H1 (cell line): Measurements from ENCODE around the gene TEX35. TPM values are rescaled to one million over a fixed set of nuclear protein-coding genes. Genes with fewer than 3 reads are reported as not detected.

Source experiments
- CTCF ChIA-PET: fragments of 300-600 bp; sonication (Branson Sonifier 250); formaldehyde crosslinking; loops from one replicate; lab custom pipeline; 2021; ENCODE audit not compliant: partially characterized antibody; lab: Charles Lee
- POLR2A ChIA-PET: fragments of 300-600 bp; sonication (Branson Sonifier 250); formaldehyde crosslinking; loops from one replicate; lab custom pipeline; 2021; ENCODE audit warnings: inconsistent platforms; ENCODE audit not compliant: partially characterized antibody; lab: Charles Lee
- DNase-seq, 2 experiments: peaks; one replicate each; pipeline versions ENCODE4 v3.0.0 to v3.0.0-alpha.2; 2010 to 2022; ENCODE audit warnings: low spot score in 2 of 2, low read depth in 1 of 2, mixed read lengths in 1 of 2
- FAIRE-seq: peaks from 2 replicates; lab custom pipeline; 2011; peaks lifted over from hg19 to GRCh38; lab: Jason Lieb, UNC
- H2AFZ ChIP-seq: 2 replicates; pipeline ENCODE4 v1.8.1; 2012; ENCODE audit warnings: low read length, inconsistent platforms
- H2AK5ac ChIP-seq: 2 replicates; pipeline ENCODE4 v1.6.1; 2013; ENCODE audit warnings: low read depth, low read length
- H2BK120ac ChIP-seq: replicated peaks from 2 replicates; pipeline ENCODE3; 2013; ENCODE audit warnings: low read depth, low read length, inconsistent platforms
- H2BK12ac ChIP-seq: 2 replicates; pipeline ENCODE4 v1.6.1; 2013; ENCODE audit warnings: low read depth, low read length
- H2BK15ac ChIP-seq: 2 replicates; pipeline ENCODE4 v1.6.1; 2013; ENCODE audit warnings: low read length
- H2BK20ac ChIP-seq: 2 replicates; pipeline ENCODE4 v1.6.1; 2013; ENCODE audit warnings: low read length
- H2BK5ac ChIP-seq: 2 replicates; pipeline ENCODE4 v1.6.1; 2013; ENCODE audit warnings: low read depth, low read length
- H3K14ac ChIP-seq: 2 replicates; pipeline ENCODE4 v1.6.1; 2013; ENCODE audit warnings: inconsistent platforms; ENCODE audit not compliant: insufficient read length
- H3K18ac ChIP-seq: 2 replicates; pipeline ENCODE4 v1.6.1; 2013; ENCODE audit warnings: low read length; ENCODE audit errors: extremely low read depth
- H3K23ac ChIP-seq: 2 replicates; pipeline ENCODE4 v1.6.1; 2013; ENCODE audit warnings: inconsistent platforms; ENCODE audit not compliant: insufficient read length
- H3K23me2 ChIP-seq: 2 replicates; pipeline ENCODE4 v1.6.1; 2013; ENCODE audit warnings: low read depth, low read length
- H3K27ac ChIP-seq: 2 replicates; pipeline ENCODE4 v1.6.1; 2011; ENCODE audit warnings: low read depth, low read length, inconsistent platforms
- H3K27me3 ChIP-seq, 4 experiments: replicated peaks in 1 of 4; 1 replicate in 1 of 4; 2 replicates in 3 of 4; pipeline versions ENCODE4 v1.6.1 to v1.8.1; 2011 to 2013; ENCODE audit warnings: low read length in 3 of 4, mild to moderate bottlenecking in 3 of 4, inconsistent platforms in 2 of 4, mixed read lengths in 2 of 4, moderate library complexity in 1 of 4; ENCODE audit not compliant: control insufficient read depth in 3 of 4, insufficient read depth in 3 of 4; ENCODE audit errors: extremely low read depth in 1 of 4
- H3K36me3 ChIP-seq, 4 experiments: 2 replicates each; pipeline versions ENCODE4 v1.6.1 to v1.8.1; 2011 to 2013; ENCODE audit warnings: mild to moderate bottlenecking in 4 of 4, low read length in 3 of 4, moderate library complexity in 2 of 4, control low read depth in 1 of 4, inconsistent platforms in 1 of 4; ENCODE audit not compliant: insufficient read depth in 4 of 4, control insufficient read depth in 2 of 4
- H3K4ac ChIP-seq: replicated peaks from 2 replicates; pipeline ENCODE3; 2013; ENCODE audit warnings: low read length, low read depth, mixed read lengths, inconsistent platforms; ENCODE audit not compliant: insufficient read length
- H3K4me1 ChIP-seq, 4 experiments: replicated peaks in 1 of 4; 1 replicate in 1 of 4; 2 replicates in 3 of 4; pipeline versions ENCODE4 v1.6.1 to v1.8.1; 2011 to 2013; ENCODE audit warnings: low read length in 3 of 4, inconsistent platforms in 2 of 4, mixed read lengths in 1 of 4; ENCODE audit not compliant: insufficient read depth in 4 of 4, control insufficient read depth in 3 of 4
- H3K4me2 ChIP-seq, 2 experiments: 2 replicates each; pipeline versions ENCODE4 v1.6.1 to v1.8.1; 2011 to 2013; ENCODE audit warnings: low read depth in 2 of 2, low read length in 2 of 2, control low read depth in 1 of 2, inconsistent platforms in 1 of 2, mild to moderate bottlenecking in 1 of 2; ENCODE audit not compliant: insufficient read depth in 1 of 2
- H3K4me3 ChIP-seq, 4 experiments: fragments of 200-600, 300-600 bp in 1 of 4; sonication (generic), shearing (Covaris generic), sonication (Bioruptor Twin) in 1 of 4; 2 replicates each; pipeline versions ENCODE4 v1.5.1 to v1.8.1; 2011 to 2016; ENCODE audit warnings: low read length in 4 of 4, low read depth in 3 of 4, control low read depth in 2 of 4, inconsistent platforms in 2 of 4, mild to moderate bottlenecking in 2 of 4, mixed read lengths in 1 of 4, moderate library complexity in 1 of 4; ENCODE audit not compliant: insufficient read depth in 2 of 4; ENCODE audit errors: extremely low read depth in 1 of 4
- H3K56ac ChIP-seq: replicated peaks from 2 replicates; pipeline ENCODE3; 2013; ENCODE audit warnings: low read depth, mild to moderate bottlenecking, mixed read lengths, low read length, inconsistent platforms; ENCODE audit not compliant: insufficient read length
- H3K79me1 ChIP-seq: 2 replicates; pipeline ENCODE4 v1.6.1; 2013; ENCODE audit warnings: low read depth, low read length, control low read depth
- H3K79me2 ChIP-seq, 2 experiments: 2 replicates each; pipeline versions ENCODE4 v1.6.1 to v1.8.1; 2012 to 2013; ENCODE audit warnings: low read length in 2 of 2, mild to moderate bottlenecking in 2 of 2, inconsistent platforms in 1 of 2; ENCODE audit not compliant: insufficient read depth in 2 of 2, control insufficient read depth in 1 of 2
- H3K9ac ChIP-seq, 4 experiments: replicated peaks in 1 of 4; 1 replicate in 1 of 4; 2 replicates in 3 of 4; pipeline versions ENCODE4 v1.6.1 to v1.8.1; 2011 to 2013; ENCODE audit warnings: low read depth in 3 of 4, low read length in 3 of 4, control low read depth in 2 of 4, mild to moderate bottlenecking in 2 of 4, moderate library complexity in 2 of 4, inconsistent platforms in 1 of 4; ENCODE audit errors: extremely low read depth in 1 of 4
- H3K9me3 ChIP-seq, 2 experiments: 2 replicates each; pipeline versions ENCODE4 v1.6.1 to v1.8.1; 2012 to 2013; ENCODE audit warnings: mild to moderate bottlenecking in 2 of 2, moderate library complexity in 2 of 2, control low read depth in 1 of 2, inconsistent platforms in 1 of 2, low read depth in 1 of 2, low read length in 1 of 2, mixed read lengths in 1 of 2; ENCODE audit not compliant: insufficient read depth in 2 of 2
- H4K20me1 ChIP-seq, 2 experiments: replicated peaks in 1 of 2; 2 replicates each; pipeline versions ENCODE3 to v1.8.1; 2011 to 2013; ENCODE audit warnings: inconsistent platforms in 2 of 2, low read length in 2 of 2, mild to moderate bottlenecking in 1 of 2; ENCODE audit not compliant: insufficient read depth in 2 of 2, control insufficient read depth in 1 of 2
- H4K5ac ChIP-seq: 2 replicates; pipeline ENCODE4 v1.6.1; 2013; ENCODE audit warnings: low read length, low read depth, mixed read lengths, inconsistent platforms; ENCODE audit not compliant: insufficient read length
- H4K8ac ChIP-seq: 2 replicates; pipeline ENCODE4 v1.8.0; 2013; ENCODE audit warnings: mild to moderate bottlenecking, moderate library complexity, low read length, inconsistent platforms; ENCODE audit not compliant: insufficient read depth; ENCODE audit errors: extremely low read depth
- H4K91ac ChIP-seq: replicated peaks from 2 replicates; pipeline ENCODE3; 2013; ENCODE audit warnings: low read length, mixed read lengths, inconsistent platforms; ENCODE audit not compliant: insufficient read length
- EZH2 ChIP-seq: fragments of 200-600 bp; sonication (generic); IDR thresholded peaks from 2 replicates; pipeline ENCODE4 v1.7.1; 2012; ENCODE audit warnings: low read depth, mild to moderate bottlenecking, moderate library complexity, low read length, inconsistent platforms; ENCODE audit not compliant: severe bottlenecking
- GABPA ChIP-seq: IDR thresholded peaks from 2 replicates; pipeline ENCODE4 v1.6.1; 2011; ENCODE audit warnings: mild to moderate bottlenecking, low read length, moderate library complexity, borderline replicate concordance; ENCODE audit not compliant: insufficient read depth
- TCF12 ChIP-seq: IDR thresholded peaks from 2 replicates; pipeline ENCODE4 v1.6.1; 2011; ENCODE audit warnings: low read depth, mild to moderate bottlenecking, low read length
- WGBS, 2 experiments: shearing (Covaris generic) in 1 of 2; methylation state at CpG; one replicate each; pipeline versions ENCODE4 v1.1.6 to v1.1.7; 2013 to 2015; ENCODE audit warnings: low lambda C conversion rate in 2 of 2, mixed read lengths in 2 of 2, inconsistent platforms in 1 of 2, low coverage in 1 of 2, missing lambda C conversion rate in 1 of 2; ENCODE audit not compliant: insufficient replicate concordance in 2 of 2, insufficient coverage in 1 of 2, insufficient read length in 1 of 2; ENCODE audit errors: extremely low coverage in 1 of 2, missing lambda C conversion rate in 1 of 2; 5-methylcytosine and 5-hydroxymethylcytosine counted together
- polyA plus RNA-seq, 7 experiments: library from polyadenylated mRNA; depleted of rRNA in 3 of 7; stranded (reverse) in 5 of 7; unstranded in 2 of 7; fragments of >200 nt in 5 of 7; fragments of 200-250 nt in 2 of 7; gene quantifications; 1 replicate in 5 of 7; 2 replicates in 1 of 7; 4 replicates in 1 of 7; pipeline versions ENCODE4 v1.2.1 to v1.2.3, GENCODE V29; 2011 to 2013; ENCODE audit warnings: missing spikeins in 2 of 7, mixed read lengths in 2 of 7
- total RNA-seq: library from RNA; stranded (reverse); fragmentation: NEBNext Ultra II Directional; extraction: Animal tissue kit (Norgen Biotek cat#: 25700); gene quantifications from 2 replicates; pipeline ENCODE4 v1.2.1, GENCODE V29; 2021

Gene TEX35
- total and polyA plus RNA-seq, 2 of the 8 experiments (the other 6 are each of a cell fraction or from before 2014, with no cell fraction given) = 0.03 TPM; not detected in 1

GRCh38 chr1:178464141-178464540 lies 48.8 kb upstream of the TEX35 start:
- H3K4ac ChIP-seq = no peak overlapping the region
- no peak overlapping the region for H2BK5ac ChIP-seq
- H3K27ac ChIP-seq = no peak overlapping the region
- H3K9ac ChIP-seq = no peak overlapping the region
- FAIRE-seq (no peak), DNase-seq (no peak)
- H3K14ac ChIP-seq = no peak overlapping the region
- H3K56ac ChIP-seq = no peak overlapping the region
- POLR2A ChIA-PET = no interaction called here
- H2AK5ac ChIP-seq = no peak overlapping the region
- H2BK20ac ChIP-seq = no peak overlapping the region
- no peak overlapping the region for H4K5ac ChIP-seq
- H3K79me2 ChIP-seq = no peaks in the 10 kb centered on the region
- no peak overlapping the region for H4K91ac ChIP-seq
- no peaks in the 10 kb centered on the region for H3K9me3 ChIP-seq
- no peak overlapping the region for H2AFZ ChIP-seq
- no peak overlapping the region for H4K8ac ChIP-seq
- no peak overlapping the region for H2BK15ac ChIP-seq
- H4K20me1 ChIP-seq = no peaks in the 10 kb centered on the region
- no peaks in the 10 kb centered on the region for H3K4me1 ChIP-seq
- CTCF ChIA-PET = interaction anchor here (0.8 to 4.4 kb wide), 7 partner anchors 10 to 88 kb away, joined by 3 to 22 read pairs (median 3); no protein-coding TSS in a partner anchor
- peaks cover 2 to 24% (median 9%) of the 10 kb centered on the region in 4 experiments; a peak in 7 of 8 replicates for H3K36me3 ChIP-seq
- H3K27me3 ChIP-seq = no peaks in the 10 kb centered on the region
- 89% methylated on average over 1 of the region's 1 CpG; no CpG with 5 or more reads in 1 of the 2 experiments for WGBS, 2 experiments
- H3K4me3 ChIP-seq = no peak overlapping the region
- H3K4me2 ChIP-seq = no peak overlapping the region
- H3K79me1 ChIP-seq = no peaks in the 10 kb centered on the region
- H3K18ac ChIP-seq = no peak overlapping the region
- no peak overlapping the region for H3K23ac ChIP-seq
- H2BK120ac ChIP-seq = no peak overlapping the region
- H3K23me2 ChIP-seq = no peaks in the 10 kb centered on the region
- H2BK12ac ChIP-seq = no peak overlapping the region
- no peak for TF ChIP-seq EZH2
- no peak for TF ChIP-seq GABPA
- no peak for TF ChIP-seq TCF12
